GM18870 (cell line): ENCODE results near the gene SFMBT2.

Experiments used
- ATAC-seq: cut with Tn5 transposase; IDR thresholded peaks from one replicate; pipeline ENCODE4 v1.9.1; 2021; ENCODE audit warnings: moderate library complexity; ENCODE audit not compliant: unreplicated experiment

The SFMBT2 gene

GRCh38 chr10:7426349-7426748, 15.5 kb upstream of the SFMBT2 start:
- ATAC-seq, result no peak

- no peak for ATAC-seq
Observed at GRCh38 chr10:7425691-7426090, 14.9 kb upstream of the SFMBT2 start.

GRCh38 chr10:7424919-7425318, 14.1 kb upstream of the SFMBT2 start:
- ATAC-seq, result no peak

GRCh38 chr10:7424315-7424714, 13.5 kb upstream of the SFMBT2 start:
- no peak for ATAC-seq

GRCh38 chr10:7423521-7423920, 12.7 kb upstream of the SFMBT2 start:
- no peak for ATAC-seq

- no peak for ATAC-seq
Observed at GRCh38 chr10:7421526-7421925, 10.7 kb upstream of the SFMBT2 start.

GRCh38 chr10:7419998-7420397, 9.2 kb upstream of the SFMBT2 start:
- no peak for ATAC-seq

- no peak for ATAC-seq
Observed at GRCh38 chr10:7417807-7418206, 7.0 kb upstream of the SFMBT2 start.

- no peak for ATAC-seq
Observed at GRCh38 chr10:7417103-7417623, 6.3 kb upstream of the SFMBT2 start.

- no peak for ATAC-seq
Observed at GRCh38 chr10:7414766-7415165, 3.9 kb upstream of the SFMBT2 start.

- ATAC-seq, result no peak
Observed at GRCh38 chr10:7412928-7413282, 2.1 kb upstream of the SFMBT2 start.

GRCh38 chr10:7412237-7412927, 1.5 kb upstream of the SFMBT2 start:
- no peak for ATAC-seq

- no peak for ATAC-seq
Observed at GRCh38 chr10:7411671-7412128, 866 bp upstream of the SFMBT2 start.

GRCh38 chr10:7410301-7410861, 453 bp downstream of the SFMBT2 start:
- peak; percentile 11 for ATAC-seq

GRCh38 chr10:7409732-7410168, 1.1 kb downstream of the SFMBT2 start:
- peak; percentile 22 for ATAC-seq

GRCh38 chr10:7409045-7409731, 1.6 kb downstream of the SFMBT2 start:
- peak; percentile 43 for ATAC-seq

- no peak for ATAC-seq
Observed at GRCh38 chr10:7408291-7409044, 2.4 kb downstream of the SFMBT2 start.

GRCh38 chr10:7407368-7408290, 3.2 kb downstream of the SFMBT2 start:
- ATAC-seq, result no peak

- no peak for ATAC-seq
Observed at GRCh38 chr10:7406712-7407333, 4.0 kb downstream of the SFMBT2 start.

- ATAC-seq, result no peak
Observed at GRCh38 chr10:7405637-7406036, 5.2 kb downstream of the SFMBT2 start.
